IPS DF 6.9 (cell line): Measurements from ENCODE around the gene RGS6.

Source experiments
- DNase-seq: peaks from one replicate; pipeline ENCODE4 v3.0.0-alpha.2; 2013; ENCODE audit warnings: low read depth, low spot score
- H3K27ac ChIP-seq: one replicate; pipeline ENCODE4 v1.5.1; 2013; ENCODE audit warnings: low read length, control low read depth
- H3K27me3 ChIP-seq: 2 replicates; pipeline ENCODE4 v1.6.1; 2013; ENCODE audit warnings: mild to moderate bottlenecking, low read length; ENCODE audit not compliant: control insufficient read depth, insufficient read depth
- H3K36me3 ChIP-seq: 2 replicates; pipeline ENCODE4 v1.6.1; 2013; ENCODE audit warnings: low read length; ENCODE audit not compliant: control insufficient read depth, insufficient read depth
- H3K4me1 ChIP-seq: 2 replicates; pipeline ENCODE4 v1.6.1; 2013; ENCODE audit warnings: low read length; ENCODE audit not compliant: control insufficient read depth, insufficient read depth
- H3K4me3 ChIP-seq: 2 replicates; pipeline ENCODE4 v1.5.1; 2013; ENCODE audit warnings: mild to moderate bottlenecking, low read length
- H3K9me3 ChIP-seq: 2 replicates; pipeline ENCODE4 v1.6.1; 2013; ENCODE audit warnings: low read length, inconsistent platforms; ENCODE audit not compliant: control insufficient read depth, insufficient read depth
- WGBS: extraction: QIAGEN DNeasy Blood & Tissue Kit; methylation state at CpG from one replicate; pipeline ENCODE4 v1.1.7; 2013; ENCODE audit warnings: mixed read lengths, missing lambda C conversion rate; ENCODE audit not compliant: insufficient read length, insufficient coverage; 5-methylcytosine and 5-hydroxymethylcytosine counted together

The RGS6 gene

DNA sequence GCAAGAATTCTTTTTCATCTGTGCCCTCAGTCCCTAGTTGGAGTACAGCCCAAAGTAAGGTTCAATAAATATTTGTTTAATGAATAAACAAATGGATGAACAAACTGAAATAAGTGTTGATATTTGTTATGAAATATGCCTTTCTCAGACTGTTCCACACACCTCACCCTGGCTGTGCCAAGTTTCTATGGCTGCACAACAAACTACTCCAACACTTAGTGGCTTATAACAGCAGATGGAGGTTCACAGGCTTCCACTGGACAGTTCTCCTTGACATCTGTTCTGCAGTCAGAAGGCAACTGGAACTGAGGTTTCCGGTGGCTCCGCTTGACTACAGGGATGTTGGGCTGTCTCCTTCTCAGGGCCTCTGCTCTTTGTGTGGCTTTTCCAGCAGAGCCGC, 197.1 kb downstream of the RGS6 start:
- no peak overlapping the region for H3K27ac ChIP-seq
- H3K9me3 ChIP-seq: no peaks in the 10 kb centered on the region
- H3K4me3 ChIP-seq: no peak overlapping the region
- H3K36me3 ChIP-seq: no peaks in the 10 kb centered on the region
- WGBS: no CpG with 5 or more reads among the region's 3 CpGs
- no peaks in the 10 kb centered on the region for H3K27me3 ChIP-seq
- DNase-seq: no peak
- no peaks in the 10 kb centered on the region for H3K4me1 ChIP-seq

DNA sequence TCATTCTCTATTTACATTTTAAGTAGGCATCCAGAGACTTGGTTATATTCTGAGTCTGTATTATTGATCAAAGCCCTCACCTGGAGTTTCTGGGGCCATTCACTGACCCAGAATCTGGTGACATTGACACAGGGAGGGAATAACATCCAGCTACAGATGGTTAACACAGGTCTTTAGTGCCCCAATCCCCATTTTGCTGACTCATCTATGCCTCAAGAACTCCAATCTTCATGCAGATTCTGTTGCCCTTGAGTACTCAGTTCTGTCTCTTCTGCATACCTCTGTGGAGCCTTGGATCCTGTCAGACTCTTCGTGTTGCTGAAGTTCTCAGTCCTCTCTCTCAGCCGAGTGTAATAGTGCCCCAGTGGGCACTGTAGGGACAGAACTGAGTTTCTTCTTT, 208.9 kb downstream of the RGS6 start:
- no peak for DNase-seq
- Histone ChIP-seq H3K36me3 (no peaks in the 10 kb centered on the region), H3K27ac (no peak overlapping the region), H3K27me3 (no peaks in the 10 kb centered on the region), H3K4me1 (no peaks in the 10 kb centered on the region), H3K4me3 (no peak overlapping the region), H3K9me3 (no peaks in the 10 kb centered on the region; the same call in 1 of the 2 replicates)
- WGBS: no CpG with 5 or more reads among the region's 2 CpGs

DNA sequence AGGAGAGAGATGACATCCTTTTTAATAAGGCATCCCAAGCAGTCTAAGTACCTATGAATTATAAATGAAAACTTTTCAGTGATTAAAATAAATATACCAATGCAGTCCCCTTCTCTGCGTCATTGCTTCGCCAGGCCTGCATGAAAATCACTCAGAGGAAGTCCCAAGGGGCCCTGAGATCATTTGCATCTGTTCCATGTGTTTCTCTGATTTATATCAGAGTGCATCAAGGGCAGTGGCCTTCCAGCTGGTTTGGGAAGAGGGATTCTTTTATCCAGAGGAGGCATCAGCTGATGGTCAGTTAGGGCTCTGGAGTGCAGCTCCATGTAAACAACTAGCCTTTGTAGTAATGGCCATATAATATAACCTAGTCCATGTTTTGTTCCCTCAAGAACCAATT, 210.1 kb downstream of the RGS6 start:
- Histone ChIP-seq H3K36me3 (no peaks in the 10 kb centered on the region), H3K4me3 (no peak overlapping the region), H3K27ac (no peak overlapping the region), H3K27me3 (no peaks in the 10 kb centered on the region), H3K4me1 (no peaks in the 10 kb centered on the region), H3K9me3 (no peaks in the 10 kb centered on the region; the same call in 1 of the 2 replicates)
- no peak for DNase-seq
- no CpG with 5 or more reads among the region's 2 CpGs for WGBS

DNA sequence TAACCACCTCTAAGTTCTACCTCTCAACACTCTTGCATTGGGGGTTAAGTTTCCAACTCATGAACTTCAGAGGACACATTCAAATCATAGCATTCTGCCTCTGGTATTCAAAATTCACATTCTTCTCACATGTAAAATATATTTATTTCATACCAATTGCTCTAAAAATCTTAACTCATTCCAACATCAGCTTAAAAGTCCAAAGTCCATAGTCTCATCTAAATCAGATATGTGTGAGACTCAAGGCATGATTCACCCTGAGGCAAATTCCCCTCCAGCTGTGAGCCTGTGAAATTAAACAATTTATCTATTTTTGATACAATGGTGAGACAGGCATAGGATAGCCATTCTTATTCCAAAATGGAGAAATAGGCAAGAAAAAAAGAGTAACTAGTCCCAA, 214.0 kb downstream of the RGS6 start:
- H3K4me3 ChIP-seq: no peak overlapping the region
- H3K27me3 ChIP-seq: no peaks in the 10 kb centered on the region
- no peaks in the 10 kb centered on the region for H3K36me3 ChIP-seq
- DNase-seq: no peak
- H3K9me3 ChIP-seq: no peaks in the 10 kb centered on the region; the same call in 1 of the 2 replicates
- H3K4me1 ChIP-seq: no peaks in the 10 kb centered on the region
- H3K27ac ChIP-seq: no peak overlapping the region

DNA sequence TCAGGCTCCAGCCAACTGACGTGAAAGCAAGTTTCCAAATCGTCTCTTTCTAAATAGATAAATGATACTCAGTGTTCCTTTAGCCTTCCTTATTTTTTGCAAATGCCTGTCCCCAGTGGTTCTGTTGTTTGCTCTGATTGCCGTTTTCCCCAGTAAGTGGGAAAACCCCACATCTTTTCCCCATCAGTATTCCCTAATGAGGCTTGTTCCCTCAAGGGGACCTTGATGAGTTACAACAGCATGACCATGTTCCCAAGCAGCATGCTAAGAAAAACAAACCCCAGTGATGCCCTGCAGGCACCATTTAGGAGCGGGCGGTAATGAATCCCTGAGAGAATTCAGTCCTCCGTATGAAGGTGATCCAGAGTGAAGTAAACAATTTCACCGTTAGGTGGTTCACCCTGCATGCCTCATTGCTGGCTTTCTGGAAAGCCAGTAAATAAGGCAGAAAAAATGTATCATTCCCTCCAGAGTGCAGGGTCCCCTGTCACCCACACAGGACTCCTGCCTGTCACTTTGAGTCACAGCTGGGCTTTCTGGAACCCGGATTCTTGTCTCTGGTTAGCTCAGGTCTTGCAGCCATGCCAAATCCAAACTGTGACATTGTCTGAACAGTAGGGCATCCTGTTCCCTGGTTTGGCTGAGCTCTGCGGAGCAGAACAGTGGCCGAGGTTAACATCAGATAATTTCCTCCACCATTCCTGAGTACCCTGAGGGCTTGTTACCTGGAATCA, 222.6 kb downstream of the RGS6 start:
- Histone ChIP-seq H3K9me3 (no peaks in the 10 kb centered on the region; the same call in 1 of the 2 replicates), H3K4me3 (no peak overlapping the region), H3K27ac (no peak overlapping the region), H3K27me3 (no peaks in the 10 kb centered on the region), H3K36me3 (no peaks in the 10 kb centered on the region), H3K4me1 (no peaks in the 10 kb centered on the region)
- WGBS: no CpG with 5 or more reads among the region's 10 CpGs
- DNase-seq: no peak

DNA sequence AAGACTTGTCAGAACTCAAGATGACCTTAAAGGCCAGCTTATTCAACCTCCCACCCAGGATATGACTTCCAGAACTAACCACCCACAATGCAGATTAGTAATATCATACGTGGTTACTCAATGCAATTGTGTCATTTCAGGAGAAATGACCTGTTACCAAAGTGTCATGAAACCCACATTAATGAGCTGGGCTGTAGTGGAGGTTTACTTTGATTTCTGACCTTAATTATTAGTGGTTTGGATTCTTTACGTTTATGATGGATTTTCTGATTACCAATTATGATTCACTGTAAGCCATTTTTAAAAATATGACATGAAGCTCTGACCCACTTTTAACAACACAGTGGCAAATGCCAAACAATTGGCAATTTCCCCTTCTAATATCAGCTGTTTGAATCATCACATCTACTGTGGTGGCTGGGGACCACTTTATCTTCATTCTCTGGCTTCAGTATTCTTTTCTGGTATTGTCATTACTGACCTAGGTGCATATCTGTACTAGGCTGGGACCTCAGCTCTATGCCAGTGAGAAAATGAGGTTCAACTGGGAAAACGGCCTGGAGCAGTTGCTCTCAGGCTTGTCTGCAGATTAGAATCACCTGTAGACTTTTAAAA, 223.3 kb downstream of the RGS6 start:
- no peaks in the 10 kb centered on the region for H3K36me3 ChIP-seq
- H3K27ac ChIP-seq: no peak overlapping the region
- no CpG with 5 or more reads among the region's 3 CpGs for whole genome bisulfite sequencing
- no peaks in the 10 kb centered on the region; the same call in 1 of the 2 replicates for H3K9me3 ChIP-seq
- H3K27me3 ChIP-seq: no peaks in the 10 kb centered on the region
- no peak overlapping the region for H3K4me3 ChIP-seq
- H3K4me1 ChIP-seq: no peaks in the 10 kb centered on the region
- DNase-seq: no peak

DNA sequence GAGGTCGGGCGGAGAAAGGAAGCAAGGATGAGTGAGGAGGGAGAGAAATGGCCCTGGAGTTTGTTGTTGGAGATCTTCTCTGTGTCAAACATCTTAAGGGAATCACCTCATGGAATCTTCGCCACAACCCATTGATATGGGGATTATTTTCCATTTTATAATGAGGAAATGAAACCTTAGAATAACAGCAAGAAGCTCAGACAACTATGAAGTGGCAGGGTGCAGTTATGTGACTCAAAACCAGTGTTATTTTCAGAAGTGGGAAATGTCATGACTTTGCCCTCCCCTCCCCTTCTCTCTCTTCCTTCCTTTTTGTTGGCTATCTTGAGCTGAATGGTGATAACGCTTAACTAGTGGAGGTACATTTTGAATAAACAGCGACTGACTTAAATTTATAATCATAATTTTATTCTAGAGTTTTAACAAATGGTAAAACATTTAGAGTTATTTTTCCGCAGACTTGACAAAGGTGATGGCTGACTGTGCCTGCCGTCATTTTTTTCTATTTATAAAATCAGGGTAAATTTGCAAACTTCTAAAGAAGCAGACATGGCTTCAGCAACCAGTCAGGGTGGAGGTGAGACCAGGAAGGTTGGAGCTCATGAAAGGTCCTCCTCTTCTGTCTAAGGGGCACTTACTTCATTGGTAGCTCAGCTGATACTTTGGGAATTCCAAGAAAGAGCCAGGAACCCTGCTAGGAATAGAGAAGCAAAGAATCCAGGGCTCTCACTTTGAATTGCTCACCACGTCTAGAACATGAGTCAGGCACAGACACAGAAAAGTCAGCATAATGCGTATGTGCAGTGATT, 232.4 kb downstream of the RGS6 start:
- no CpG with 5 or more reads among the region's 9 CpGs for WGBS
- no peak for DNase-seq

DNA sequence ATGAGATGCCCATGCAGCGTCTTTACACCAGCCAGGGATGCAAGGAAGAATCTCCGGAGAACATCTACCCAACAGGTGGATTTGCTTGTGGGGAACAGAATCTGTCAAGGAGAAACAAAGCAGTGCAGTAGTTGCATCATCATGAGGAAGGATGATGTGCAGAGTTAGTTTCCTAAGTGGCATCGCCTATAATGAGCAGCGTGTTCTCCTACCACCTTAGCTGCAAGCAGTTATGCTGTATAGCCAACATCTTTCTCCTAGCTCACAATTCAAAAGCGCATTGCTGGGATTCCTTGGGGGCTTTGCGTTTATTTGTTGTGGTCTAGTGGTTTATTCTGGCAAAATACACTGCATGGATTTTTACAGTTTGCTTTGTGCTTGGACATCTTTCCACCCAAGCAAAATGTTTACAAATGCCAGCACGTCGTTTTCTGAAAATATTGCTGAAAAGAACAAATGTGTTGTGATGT, 233.0 kb downstream of the RGS6 start:
- Histone ChIP-seq H3K4me3 (no peak overlapping the region), H3K4me1 (no peaks in the 10 kb centered on the region), H3K36me3 (no peaks in the 10 kb centered on the region), H3K27me3 (no peaks in the 10 kb centered on the region), H3K27ac (no peak overlapping the region), H3K9me3 (no peaks in the 10 kb centered on the region)
- no peak for DNase-seq
- WGBS: no CpG with 5 or more reads among the region's 8 CpGs

More for the DNA sequence above, 232.4 kb downstream of the RGS6 start:
- no peaks in the 10 kb centered on the region for H3K36me3 ChIP-seq
- H3K27me3 ChIP-seq: no peaks in the 10 kb centered on the region
- H3K4me1 ChIP-seq: no peaks in the 10 kb centered on the region
- H3K9me3 ChIP-seq: no peaks in the 10 kb centered on the region
- H3K4me3 ChIP-seq: no peak overlapping the region
- H3K27ac ChIP-seq: no peak overlapping the region

DNA sequence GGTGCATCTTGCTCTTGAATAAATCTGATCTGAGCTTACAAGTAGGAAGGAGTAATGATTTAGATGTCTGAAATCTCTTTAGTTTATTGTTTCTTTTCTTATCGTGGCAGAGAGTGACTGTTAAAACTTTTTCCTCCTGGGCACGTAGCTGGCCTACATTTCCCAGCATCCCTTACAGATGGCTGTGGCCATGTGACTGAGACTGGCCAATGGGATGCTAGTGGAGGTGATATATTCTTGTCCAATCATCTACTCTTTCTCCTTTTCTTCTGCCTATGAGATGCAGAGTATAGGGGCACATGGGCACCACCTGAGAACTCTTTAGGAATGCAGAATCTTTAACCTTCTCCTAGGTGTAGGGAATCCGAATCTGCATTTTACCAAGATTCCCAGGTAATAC, 237.3 kb downstream of the RGS6 start:
- Histone ChIP-seq H3K36me3 (no peaks in the 10 kb centered on the region), H3K9me3 (no peaks in the 10 kb centered on the region), H3K4me1 (0 out of 2 replicates have a peak, but pooled peaks cover 2% of the 10 kb centered on the region), H3K4me3 (no peak overlapping the region), H3K27ac (no peak overlapping the region), H3K27me3 (no peaks in the 10 kb centered on the region)
- peak; percentile 16 for DNase-seq
- no CpG with 5 or more reads among the region's 3 CpGs for WGBS

DNA sequence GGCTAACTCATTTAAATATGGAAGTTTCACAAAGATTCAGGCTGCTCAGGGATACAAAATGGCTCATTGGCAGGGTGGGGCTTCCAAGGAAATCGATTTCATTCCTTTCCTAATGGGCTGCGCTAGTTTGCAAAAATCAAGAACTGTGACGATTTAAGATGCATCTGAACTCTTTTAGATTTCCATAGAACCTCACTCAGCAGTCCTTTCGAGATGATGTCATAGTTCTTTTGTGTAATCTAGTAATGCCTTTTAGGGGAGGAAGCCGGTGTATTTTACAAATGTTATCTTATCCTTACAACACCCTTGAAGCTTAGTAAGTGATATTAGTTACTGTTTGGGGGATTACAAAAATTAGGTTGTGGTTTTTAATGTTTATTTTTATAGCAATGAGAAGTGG, 239.8 kb downstream of the RGS6 start:
- Histone ChIP-seq H3K27me3 (no peaks in the 10 kb centered on the region), H3K9me3 (no peaks in the 10 kb centered on the region), H3K4me1 (0 out of 2 replicates have a peak, but pooled peaks cover 2% of the 10 kb centered on the region), H3K27ac (no peak overlapping the region), H3K4me3 (no peak overlapping the region), H3K36me3 (no peaks in the 10 kb centered on the region)
- no CpG with 5 or more reads among the region's 5 CpGs for WGBS
- no peak for DNase-seq
